Lower lobe of right lung (tissue), 2 donors: ENCODE data around the gene AKAP9. TPM values are rescaled to one million over a fixed set of nuclear protein-coding genes. Genes with fewer than 3 reads are reported as not detected.

ENCODE experiments used
- ATAC-seq, 2 donors: fragments of 200-7000 bp; cut with Tn5 transposase; one replicate each; pipeline ENCODE4 v1.9.1; 2020 to 2022; ENCODE audit warnings: mild to moderate bottlenecking in 2 of 2, moderate library complexity in 2 of 2
- DNase-seq: peaks from one replicate; pipeline ENCODE4 v3.0.0-alpha.2; 2020
- H3K27ac ChIP-seq: fragments of 200-600 bp; one replicate; pipeline ENCODE4 v1.8.0; 2022
- H3K27me3 ChIP-seq: fragments of 200-600 bp; one replicate; pipeline ENCODE4 v1.8.0; 2022; ENCODE audit warnings: low read depth
- H3K36me3 ChIP-seq: fragments of 200-600 bp; one replicate; pipeline ENCODE4 v1.8.0; 2022; ENCODE audit warnings: mild to moderate bottlenecking
- H3K4me1 ChIP-seq: fragments of 200-600 bp; one replicate; pipeline ENCODE4 v1.8.0; 2022
- H3K4me3 ChIP-seq: fragments of 200-600 bp; one replicate; pipeline ENCODE4 v1.8.0; 2022; ENCODE audit warnings: mild to moderate bottlenecking
- H3K9me3 ChIP-seq: fragments of 200-600 bp; one replicate; pipeline ENCODE4 v1.8.0; 2022
- intact Hi-C: fragments of 100-400 bp; cut with DNase I; formaldehyde crosslinking; loops from one replicate; pipeline ENCODE4 v1.11.0; 2022
- total RNA-seq: library from RNA; stranded (reverse); fragmentation: NEBNext Ultra II Directional; extraction: Animal tissue kit (Norgen Biotek cat#: 25700); gene quantifications from one replicate; pipeline ENCODE4 v1.2.1, GENCODE V29; 2021
- TF ChIP-seq, protein P1 (sequence below): fragments of 200-600 bp; IDR thresholded peaks from one replicate; pipeline ENCODE4 v1.8.0; 2022; ENCODE audit warnings: antibody characterized with exemption, mild to moderate bottlenecking
- donor health status: DM: no; HTN: yes; CAD: no; lungs with severe emphysema.

Gene AKAP9
- total RNA-seq, 1 donor from 2014 or later: 93.7 TPM

DNA sequence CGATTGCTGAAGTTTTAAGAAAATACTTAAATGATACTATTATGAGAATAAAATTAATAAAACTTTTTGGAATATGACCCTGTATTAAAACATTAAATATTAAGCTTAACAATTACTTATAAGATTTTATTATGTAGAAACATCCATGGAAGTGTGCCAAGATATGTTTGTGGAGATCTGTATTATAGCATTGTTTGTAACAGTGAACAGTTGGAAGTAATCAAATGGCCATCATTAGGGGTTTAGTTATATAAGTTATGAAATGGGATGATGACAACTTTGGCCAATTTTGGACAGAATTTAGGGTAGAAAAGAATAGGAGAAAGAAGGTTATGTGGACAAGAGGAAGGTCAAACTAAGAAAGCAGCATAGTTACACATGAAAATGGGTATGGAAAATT lies 88.0 kb downstream of the AKAP9 start:
- H3K27me3 ChIP-seq: no peaks in the 10 kb centered on the region
- H3K4me1 ChIP-seq: no peaks in the 10 kb centered on the region
- H3K36me3 ChIP-seq: peaks cover 65% of the 10 kb centered on the region
- no peak overlapping the region for H3K4me3 ChIP-seq
- ATAC-seq (no peak), DNase-seq (no peak)
- intact Hi-C loops: no loop called here
- no peak overlapping the region for H3K27ac ChIP-seq
- H3K9me3 ChIP-seq: no peaks in the 10 kb centered on the region
- TF ChIP-seq, protein P1, sequence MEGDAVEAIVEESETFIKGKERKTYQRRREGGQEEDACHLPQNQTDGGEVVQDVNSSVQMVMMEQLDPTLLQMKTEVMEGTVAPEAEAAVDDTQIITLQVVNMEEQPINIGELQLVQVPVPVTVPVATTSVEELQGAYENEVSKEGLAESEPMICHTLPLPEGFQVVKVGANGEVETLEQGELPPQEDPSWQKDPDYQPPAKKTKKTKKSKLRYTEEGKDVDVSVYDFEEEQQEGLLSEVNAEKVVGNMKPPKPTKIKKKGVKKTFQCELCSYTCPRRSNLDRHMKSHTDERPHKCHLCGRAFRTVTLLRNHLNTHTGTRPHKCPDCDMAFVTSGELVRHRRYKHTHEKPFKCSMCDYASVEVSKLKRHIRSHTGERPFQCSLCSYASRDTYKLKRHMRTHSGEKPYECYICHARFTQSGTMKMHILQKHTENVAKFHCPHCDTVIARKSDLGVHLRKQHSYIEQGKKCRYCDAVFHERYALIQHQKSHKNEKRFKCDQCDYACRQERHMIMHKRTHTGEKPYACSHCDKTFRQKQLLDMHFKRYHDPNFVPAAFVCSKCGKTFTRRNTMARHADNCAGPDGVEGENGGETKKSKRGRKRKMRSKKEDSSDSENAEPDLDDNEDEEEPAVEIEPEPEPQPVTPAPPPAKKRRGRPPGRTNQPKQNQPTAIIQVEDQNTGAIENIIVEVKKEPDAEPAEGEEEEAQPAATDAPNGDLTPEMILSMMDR: no peak

DNA sequence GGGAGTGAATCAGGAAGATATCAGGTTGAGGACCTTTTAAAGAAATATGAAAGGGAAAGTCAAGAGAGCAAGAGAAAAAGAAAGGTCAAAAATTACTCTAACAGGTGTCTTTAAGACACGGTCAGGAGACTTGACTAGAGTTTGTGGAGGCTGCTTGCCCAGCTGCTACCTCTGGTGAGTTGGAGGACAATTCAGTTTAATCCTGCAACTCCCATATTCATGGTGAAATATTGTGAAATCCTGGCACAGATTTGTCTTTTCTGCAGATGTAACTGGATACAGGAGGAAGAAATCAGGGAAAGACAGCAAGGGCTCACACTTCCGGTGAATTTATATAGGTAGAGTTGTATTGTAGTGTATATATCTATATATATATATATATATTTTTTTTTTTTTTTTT lies 93.5 kb downstream of the AKAP9 start:
- no peak overlapping the region for H3K4me3 ChIP-seq
- H3K9me3 ChIP-seq: no peaks in the 10 kb centered on the region
- H3K27ac ChIP-seq: no peak overlapping the region
- intact Hi-C loops: no loop called here
- ATAC-seq (no peak), DNase-seq (no peak)
- TF ChIP-seq, protein P1: no peak
- peaks cover 49% of the 10 kb centered on the region for H3K36me3 ChIP-seq
- H3K27me3 ChIP-seq: no peaks in the 10 kb centered on the region
- no peaks in the 10 kb centered on the region for H3K4me1 ChIP-seq

GRCh38 chr7:92035576-92035975 lies 94.9 kb downstream of the AKAP9 start:
- Histone ChIP-seq H3K27me3 (no peaks in the 10 kb centered on the region), H3K9me3 (no peaks in the 10 kb centered on the region), H3K4me3 (no peak overlapping the region), H3K4me1 (no peaks in the 10 kb centered on the region), H3K27ac (no peak overlapping the region), H3K36me3 (peaks cover 53% of the 10 kb centered on the region)
- no peak for ATAC-seq
- intact Hi-C loops: no loop called here
- DNase-seq: no peak
- TF ChIP-seq, protein P1: no peak

DNA sequence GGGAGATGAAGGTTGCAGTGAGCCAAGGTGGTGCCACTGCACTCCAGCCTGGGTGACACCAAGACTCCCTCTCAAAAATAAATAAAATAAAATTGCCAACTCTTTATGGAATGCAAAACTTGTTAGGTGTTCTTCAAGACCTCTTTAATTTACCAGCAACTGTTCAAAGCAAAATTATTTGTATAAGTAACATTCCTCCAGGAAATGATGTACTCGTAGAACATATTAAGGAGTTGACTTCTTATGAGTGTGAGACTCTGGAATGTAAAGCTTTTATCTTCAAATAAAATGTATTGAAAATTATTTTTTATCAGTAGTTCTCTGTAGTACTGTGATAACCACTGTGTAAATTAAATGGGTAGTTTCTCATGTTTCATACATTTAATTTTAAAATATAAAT lies 99.2 kb downstream of the AKAP9 start:
- no peaks in the 10 kb centered on the region for H3K9me3 ChIP-seq
- DNase-seq (no peak), ATAC-seq (peak in 1 of 2 donors; percentile 67)
- peaks cover 48% of the 10 kb centered on the region for H3K36me3 ChIP-seq
- H3K4me3 ChIP-seq: no peak overlapping the region
- intact Hi-C loops: no loop called here
- no peaks in the 10 kb centered on the region for H3K27me3 ChIP-seq
- TF ChIP-seq, protein P1: no peak
- no peak overlapping the region for H3K27ac ChIP-seq
- no peaks in the 10 kb centered on the region for H3K4me1 ChIP-seq

- intact Hi-C loops: no loop called here
- no peak overlapping the region for H3K4me3 ChIP-seq
- H3K9me3 ChIP-seq: no peaks in the 10 kb centered on the region
- TF ChIP-seq, protein P1: no peak
- peaks cover 71% of the 10 kb centered on the region for H3K36me3 ChIP-seq
- H3K27ac ChIP-seq: no peak overlapping the region
- ATAC-seq (peak in 1 of 2 donors; percentile 42), DNase-seq (no peak)
- no peaks in the 10 kb centered on the region for H3K4me1 ChIP-seq
- no peaks in the 10 kb centered on the region for H3K27me3 ChIP-seq
These were observed 101.5 kb downstream of the AKAP9 start for GRCh38 chr7:92042056-92042737.
